HG03159 (cell line): ENCODE results near the gene CTDP1.
"Not testable (repeated sequence)": the region's sequence is repeated elsewhere in the genome, so short reads cannot be mapped to it uniquely, and the experiment has no call there.

Experiments used
- ATAC-seq: cut with Tn5 transposase; IDR thresholded peaks from one replicate; pipeline ENCODE4 v1.9.1; 2021; ENCODE audit warnings: mild to moderate bottlenecking, moderate library complexity; ENCODE audit not compliant: unreplicated experiment

Gene CTDP1

GRCh38 chr18:79738581-79739439 is 59.2 kb downstream of the CTDP1 start:
- ATAC-seq: no peak

GRCh38 chr18:79739440-79739778 is 59.8 kb downstream of the CTDP1 start:
- ATAC-seq: no peak

- ATAC-seq: not testable (repeated sequence)
Measured at GRCh38 chr18:79740047-79740446, 60.4 kb downstream of the CTDP1 start.

GRCh38 chr18:79740521-79741361 is 61.1 kb downstream of the CTDP1 start:
- no peak for ATAC-seq

GRCh38 chr18:79741362-79741700 is 61.7 kb downstream of the CTDP1 start:
- ATAC-seq: no peak

GRCh38 chr18:79742076-79742475 is 62.5 kb downstream of the CTDP1 start:
- ATAC-seq: no peak

GRCh38 chr18:79744625-79745024 is 65.0 kb downstream of the CTDP1 start:
- ATAC-seq: no peak

GRCh38 chr18:79746730-79747129 is 67.1 kb downstream of the CTDP1 start:
- ATAC-seq: no peak

GRCh38 chr18:79747156-79747845 is 67.7 kb downstream of the CTDP1 start:
- ATAC-seq: no peak

GRCh38 chr18:79748321-79749180 is 68.9 kb downstream of the CTDP1 start:
- ATAC-seq: no peak

GRCh38 chr18:79749251-79750191 is 69.9 kb downstream of the CTDP1 start:
- no peak for ATAC-seq

GRCh38 chr18:79750980-79751571 is 71.5 kb downstream of the CTDP1 start:
- no peak for ATAC-seq

GRCh38 chr18:79751918-79752578 is 72.4 kb downstream of the CTDP1 start:
- not testable (repeated sequence) for ATAC-seq

- ATAC-seq: not testable (repeated sequence)
Measured at GRCh38 chr18:79752946-79753345, 73.3 kb downstream of the CTDP1 start.

- no peak for ATAC-seq
Measured at GRCh38 chr18:79753391-79753851, 73.8 kb downstream of the CTDP1 start.

GRCh38 chr18:79754022-79754761 is 74.6 kb downstream of the CTDP1 start:
- no peak for ATAC-seq

- no peak for ATAC-seq
Measured at GRCh38 chr18:79754831-79755351, 75.3 kb downstream of the CTDP1 start.
